GM21825 (cell line): Measurements from ENCODE around the gene B3GALT5.
"Not testable (repeated sequence)": the region's sequence is repeated elsewhere in the genome, so short reads cannot be mapped to it uniquely, and the experiment has no call there.

Experiments used
- ATAC-seq: cut with Tn5 transposase; IDR thresholded peaks from one replicate; pipeline ENCODE4 v1.9.1; 2021; ENCODE audit warnings: mild to moderate bottlenecking, moderate library complexity; ENCODE audit not compliant: unreplicated experiment

Gene B3GALT5

GRCh38 chr21:39612233-39613040, at the start of gene B3GALT5:
Gene B3GALT5, plus strand, starts transcription at chr21:39612940. Its CDS starts 47,620 bp downstream, at chr21:39660560.
- no peak for ATAC-seq

GRCh38 chr21:39564200-39564599, 48.5 kb upstream of the B3GALT5 start:
- no peak for ATAC-seq

GRCh38 chr21:39567180-39567972, 45.4 kb upstream of the B3GALT5 start:
- ATAC-seq = no peak

- ATAC-seq = no peak
These were observed 44.4 kb upstream of the B3GALT5 start for GRCh38 chr21:39568361-39568760.

- no peak for ATAC-seq
These were observed 37.0 kb upstream of the B3GALT5 start for GRCh38 chr21:39575775-39576174.

GRCh38 chr21:39576518-39577128, 36.1 kb upstream of the B3GALT5 start:
- ATAC-seq = no peak

- ATAC-seq = no peak
These were observed 32.9 kb upstream of the B3GALT5 start for GRCh38 chr21:39579734-39580332.

GRCh38 chr21:39580744-39581143, 32.0 kb upstream of the B3GALT5 start:
- no peak for ATAC-seq

- no peak for ATAC-seq
These were observed 31.3 kb upstream of the B3GALT5 start for GRCh38 chr21:39581414-39581813.

GRCh38 chr21:39582749-39583148, 30.0 kb upstream of the B3GALT5 start:
- no peak for ATAC-seq

GRCh38 chr21:39583586-39583985, 29.2 kb upstream of the B3GALT5 start:
- not testable (repeated sequence) for ATAC-seq

GRCh38 chr21:39587376-39587775, 25.4 kb upstream of the B3GALT5 start:
- ATAC-seq = no peak

GRCh38 chr21:39588884-39589283, 23.9 kb upstream of the B3GALT5 start:
- no peak for ATAC-seq

GRCh38 chr21:39593522-39593921, 19.2 kb upstream of the B3GALT5 start:
- no peak for ATAC-seq

GRCh38 chr21:39595465-39595864, 17.3 kb upstream of the B3GALT5 start:
- no peak for ATAC-seq

GRCh38 chr21:39597595-39597994, 15.1 kb upstream of the B3GALT5 start:
- no peak for ATAC-seq

- no peak for ATAC-seq
These were observed 13.4 kb upstream of the B3GALT5 start for GRCh38 chr21:39599191-39599970.

- no peak for ATAC-seq
These were observed 11.4 kb upstream of the B3GALT5 start for GRCh38 chr21:39601187-39601928.

GRCh38 chr21:39602076-39602689, 10.6 kb upstream of the B3GALT5 start:
- ATAC-seq = no peak
